EL (cell line): ENCODE data around the gene OCEL1.

ENCODE experiments used
- DNase-seq: peaks from one replicate; pipeline ENCODE4 v3.0.0-alpha.2; 2016

The OCEL1 gene

DNA sequence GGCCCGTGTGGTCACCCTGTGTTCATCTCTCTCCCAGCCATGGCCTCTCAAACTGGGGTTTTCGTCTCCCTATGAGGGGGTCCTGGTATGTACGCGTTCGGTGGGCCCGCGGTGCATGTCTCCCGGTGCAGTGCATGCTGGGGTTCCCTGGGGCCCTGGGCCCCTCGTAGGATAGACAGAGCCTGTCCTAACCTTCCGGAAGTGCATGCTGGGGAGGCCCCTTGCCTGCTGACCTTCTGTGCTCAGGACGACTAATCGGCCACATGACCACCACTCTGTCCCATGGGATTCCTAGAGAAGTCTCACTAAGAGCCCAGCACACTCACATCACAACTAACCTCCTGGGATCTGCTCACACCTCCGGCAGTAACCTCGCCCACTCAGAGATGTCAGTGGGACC lies 15.7 kb upstream of the OCEL1 start:
- no peak for DNase-seq

DNA sequence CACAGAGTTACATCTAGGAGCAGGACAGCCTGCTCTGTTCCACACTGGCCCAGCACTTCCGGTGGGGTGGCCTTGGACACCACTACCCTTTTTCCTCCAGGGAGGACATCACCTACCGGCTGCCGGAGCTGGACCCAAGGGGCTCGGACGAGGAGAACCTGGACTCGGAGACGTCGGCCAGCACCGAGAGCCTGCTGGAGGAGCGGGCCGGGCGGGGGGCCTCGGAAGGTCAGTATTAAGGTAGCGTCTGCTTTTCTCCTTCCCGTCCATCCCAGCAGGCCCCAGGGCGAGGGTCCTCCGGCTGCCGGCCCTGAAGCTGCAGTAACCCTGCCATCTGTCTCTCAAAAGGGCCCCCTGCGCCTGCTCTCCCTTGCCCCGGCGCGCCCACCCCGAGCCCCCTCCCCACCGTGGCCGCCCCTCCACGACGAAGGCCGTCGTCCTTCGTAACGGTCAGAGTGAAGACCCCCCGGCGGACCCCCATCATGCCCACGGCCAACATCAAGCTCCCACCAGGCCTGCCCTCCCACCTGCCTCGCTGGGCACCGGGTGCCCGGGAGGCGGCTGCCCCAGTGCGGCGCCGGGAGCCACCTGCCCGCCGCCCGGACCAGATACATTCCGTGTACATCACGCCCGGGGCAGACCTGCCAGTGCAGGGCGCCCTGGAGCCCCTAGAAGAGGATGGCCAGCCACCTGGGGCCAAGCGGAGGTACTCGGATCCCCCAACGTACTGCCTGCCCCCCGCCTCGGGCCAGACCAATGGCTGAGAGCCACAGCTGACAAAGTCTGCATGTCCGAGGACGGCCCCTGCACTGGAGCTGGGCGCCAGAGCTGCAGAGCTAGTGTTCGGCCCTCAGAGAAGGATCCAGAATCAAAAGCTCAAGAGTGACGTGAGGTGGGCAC lies 14.2 kb upstream of the OCEL1 start:
- DNase-seq: no peak

- DNase-seq: no peak
Measured at GRCh38 chr19:17213334-17213733, 12.7 kb upstream of the OCEL1 start.

- no peak for DNase-seq
Measured at GRCh38 chr19:17214508-17215126, 11.4 kb upstream of the OCEL1 start.

- peak; percentile 91 for DNase-seq
Measured at GRCh38 chr19:17215127-17215971, 10.7 kb upstream of the OCEL1 start, which contains the start of gene USE1. Gene USE1 (plus strand): TSS chr19:17215357. CDS start chr19:17215406, 49 bp downstream.

DNA sequence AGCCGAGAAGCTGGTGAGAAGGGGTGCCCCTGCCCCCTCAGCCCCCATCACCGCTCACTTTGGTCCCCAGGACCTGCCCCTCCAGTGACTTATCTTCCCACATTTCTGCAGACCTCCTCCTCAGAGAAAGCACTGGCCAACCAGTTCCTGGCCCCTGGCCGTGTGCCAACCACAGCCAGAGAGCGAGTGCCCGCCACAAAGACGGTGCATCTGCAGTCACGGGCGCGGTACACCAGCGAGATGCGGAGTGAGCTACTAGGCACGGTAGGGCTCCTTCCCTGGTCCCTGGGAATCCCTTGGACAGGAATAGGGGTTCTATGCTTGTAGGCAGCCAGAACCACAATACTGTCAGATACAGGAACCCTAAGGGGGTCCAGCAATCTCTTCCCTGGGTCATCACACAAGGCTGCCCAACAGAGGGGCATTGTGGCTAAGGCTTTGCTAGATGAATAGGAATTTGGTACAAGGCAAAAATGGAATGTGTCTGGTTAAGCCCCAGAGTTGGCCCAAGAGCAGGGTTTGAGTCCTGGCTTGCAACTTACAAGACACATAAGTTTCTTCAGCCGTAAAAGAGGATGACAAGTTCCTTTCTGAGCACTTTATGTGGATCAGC lies 9.9 kb upstream of the OCEL1 start:
- no peak for DNase-seq

- no peak for DNase-seq
Measured at GRCh38 chr19:17219286-17219685, 6.7 kb upstream of the OCEL1 start.

GRCh38 chr19:17220207-17220758 lies 5.7 kb upstream of the OCEL1 start:
- peak; percentile 66 for DNase-seq

- no peak for DNase-seq
Measured at GRCh38 chr19:17225053-17225452, 973 bp upstream of the OCEL1 start.

- no peak for DNase-seq
Measured at GRCh38 chr19:17227798-17228367, 1.9 kb downstream of the OCEL1 start.

GRCh38 chr19:17229890-17230289 lies 3.9 kb downstream of the OCEL1 start:
- DNase-seq: no peak

DNA sequence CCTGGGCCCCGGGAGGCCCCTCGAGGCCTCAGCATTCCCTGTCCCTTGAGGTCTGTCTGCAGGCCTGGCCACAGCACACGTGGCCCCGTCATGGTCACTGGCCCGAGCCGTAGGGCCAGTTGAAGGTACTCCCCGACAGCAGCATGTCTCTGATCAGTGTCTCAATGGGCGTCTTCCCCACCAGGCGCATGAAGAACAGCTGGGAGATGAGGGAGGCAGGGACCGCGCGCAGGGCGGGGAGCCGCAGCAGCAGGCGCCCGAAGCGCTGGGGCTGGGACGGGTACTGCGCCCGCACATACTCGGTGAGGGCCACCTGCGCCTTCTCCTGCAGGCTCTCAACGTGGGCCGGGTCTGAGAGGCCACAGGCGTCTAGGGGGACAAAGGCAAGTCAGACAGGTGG lies 6.2 kb downstream of the OCEL1 start:
- no peak for DNase-seq

- DNase-seq: peak; percentile 65
Measured at GRCh38 chr19:17234911-17235299, 8.9 kb downstream of the OCEL1 start.

DNA sequence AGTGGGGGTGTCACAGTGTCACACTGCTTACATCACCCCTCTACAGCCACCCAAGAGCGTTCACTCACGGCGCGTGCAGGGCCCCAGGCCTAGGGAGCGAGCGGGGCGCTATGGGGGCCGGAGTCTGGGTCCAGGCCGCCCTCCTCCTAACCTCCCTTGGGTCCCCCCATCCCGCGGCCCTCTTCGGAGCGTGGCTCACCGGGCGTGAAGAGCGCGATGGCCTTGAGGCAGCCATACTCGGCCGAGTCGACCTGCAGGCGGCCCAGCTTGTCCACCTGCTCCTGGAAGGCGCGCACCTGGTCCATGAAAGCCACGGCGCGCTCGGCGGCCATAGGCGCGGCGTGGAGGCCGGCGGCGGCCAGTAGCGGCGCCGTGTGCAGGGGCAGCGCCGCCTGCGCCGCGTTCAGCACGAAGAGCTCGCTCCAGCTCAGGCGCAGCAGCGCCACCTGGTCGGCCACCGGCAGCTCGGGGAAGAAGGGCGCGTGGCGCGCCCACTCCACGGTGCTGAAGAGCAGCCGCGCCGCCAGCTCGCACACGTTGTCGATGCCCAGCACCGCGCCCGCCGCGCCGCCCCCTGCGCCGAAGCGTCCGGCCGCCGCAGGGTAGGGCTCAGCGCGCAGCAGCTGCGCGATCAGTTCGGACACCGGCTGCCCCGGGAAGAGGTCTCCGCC lies 9.4 kb downstream of the OCEL1 start:
- DNase-seq: peak; percentile 79

GRCh38 chr19:17235971-17236777 lies 10.1 kb downstream of the OCEL1 start:
- DNase-seq: peak; percentile 73

- DNase-seq: no peak
Measured at GRCh38 chr19:17236811-17237543, 11.0 kb downstream of the OCEL1 start.

- no peak for DNase-seq
Measured at GRCh38 chr19:17237747-17238706, 12.0 kb downstream of the OCEL1 start.

GRCh38 chr19:17240062-17240752 lies 14.2 kb downstream of the OCEL1 start:
- DNase-seq: no peak
